SK-N-SH (cell line): ENCODE results near the gene KLF17. TPM values are rescaled to one million over a fixed set of nuclear protein-coding genes. Genes with fewer than 3 reads are reported as not detected.

Source experiments
- polyA plus RNA-seq, 3 experiments: library from polyadenylated mRNA; depleted of rRNA; stranded (reverse); fragments of >200 nt; gene quantifications; 2 replicates each; pipeline ENCODE4 v1.2.3, GENCODE V29; 2012
- small RNA-seq, 7 experiments: library from RNA; depleted of rRNA; stranded (forward); fragments of <200 nt; gene quantifications; one replicate each; pipeline ENCODE3, GENCODE V24; 2012

Gene KLF17
- polyA plus RNA-seq, 1 of the 3 experiments (the other 2 are of a cell fraction) = 0.21 TPM

Small RNA genes within 50 kb of the gene (small RNA-seq; reads per million reads assigned to genes)
- gene AL035417.1 (0 reads per million in 7 experiments), gene OOSP1P1 (0 reads per million in 7 experiments), gene RF00019 (0 reads per million in 7 experiments), gene RN7SL479P (0 reads per million in 7 experiments)

Other genes starting within 250 kb of the KLF17 start
- gene ARTN, start 185.0 kb upstream of the KLF17 start, polyA plus RNA-seq (2012; rRNA removed) = 0.26 and 0.69 TPM in 2 replicates
- 15.5 and 16.7 TPM in 2 replicates for gene IPO13, start 171.9 kb upstream of the KLF17 start, polyA plus RNA-seq (2012; rRNA removed)
- gene DPH2, start 148.8 kb upstream of the KLF17 start, polyA plus RNA-seq (2012; rRNA removed) = 76.9 and 97.5 TPM in 2 replicates
- 180 and 191 TPM in 2 replicates for gene ATP6V0B, start 143.9 kb upstream of the KLF17 start, polyA plus RNA-seq (2012; rRNA removed)
- 43.0 and 48.0 TPM in 2 replicates for gene B4GALT2, start 139.6 kb upstream of the KLF17 start, polyA plus RNA-seq (2012; rRNA removed)
- 7.5 and 11.8 TPM in 2 replicates for gene CCDC24, start 127.2 kb upstream of the KLF17 start, polyA plus RNA-seq (2012; rRNA removed)
- 3.6 and 3.9 TPM in 2 replicates for gene SLC6A9, start 87.4 kb upstream of the KLF17 start, polyA plus RNA-seq (2012; rRNA removed)
- not detected in 2 replicates for gene KLF18, start 22.8 kb downstream of the KLF17 start, polyA plus RNA-seq (2012; rRNA removed)
- 54.3 and 59.6 TPM in 2 replicates for gene DMAP1, start 94.7 kb downstream of the KLF17 start, polyA plus RNA-seq (2012; rRNA removed)
- gene ERI3, start 236.4 kb downstream of the KLF17 start, polyA plus RNA-seq (2012; rRNA removed) = 60.7 and 68.5 TPM in 2 replicates